ENCODE measurements around the gene PHETA2.

DNA sequence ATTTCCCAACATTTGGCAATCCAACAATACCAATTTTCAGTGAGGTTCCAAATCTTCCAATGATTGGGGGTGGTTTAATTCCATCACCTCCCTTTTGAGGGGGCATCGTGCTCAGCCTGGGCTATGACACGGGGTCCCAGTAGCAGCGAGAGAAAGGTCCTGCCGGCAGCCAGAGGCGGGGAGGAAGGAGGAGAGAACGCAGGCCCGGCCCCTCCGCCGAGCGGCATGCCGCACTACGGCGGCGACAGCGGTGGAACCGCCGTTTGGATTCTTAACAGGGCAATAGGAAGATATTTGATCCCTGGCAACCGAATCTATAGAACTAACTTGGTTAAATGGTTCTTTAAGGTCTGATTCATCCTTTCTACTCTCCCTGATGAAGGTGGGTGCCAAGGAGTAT lies 34.8 kb downstream of the PHETA2 start:
- TF ChIP-seq, protein P1, sequence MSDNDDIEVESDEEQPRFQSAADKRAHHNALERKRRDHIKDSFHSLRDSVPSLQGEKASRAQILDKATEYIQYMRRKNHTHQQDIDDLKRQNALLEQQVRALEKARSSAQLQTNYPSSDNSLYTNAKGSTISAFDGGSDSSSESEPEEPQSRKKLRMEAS (IDR thresholded peaks at IDR 0.05) = no peak
- TF ChIP-seq, protein P2, sequence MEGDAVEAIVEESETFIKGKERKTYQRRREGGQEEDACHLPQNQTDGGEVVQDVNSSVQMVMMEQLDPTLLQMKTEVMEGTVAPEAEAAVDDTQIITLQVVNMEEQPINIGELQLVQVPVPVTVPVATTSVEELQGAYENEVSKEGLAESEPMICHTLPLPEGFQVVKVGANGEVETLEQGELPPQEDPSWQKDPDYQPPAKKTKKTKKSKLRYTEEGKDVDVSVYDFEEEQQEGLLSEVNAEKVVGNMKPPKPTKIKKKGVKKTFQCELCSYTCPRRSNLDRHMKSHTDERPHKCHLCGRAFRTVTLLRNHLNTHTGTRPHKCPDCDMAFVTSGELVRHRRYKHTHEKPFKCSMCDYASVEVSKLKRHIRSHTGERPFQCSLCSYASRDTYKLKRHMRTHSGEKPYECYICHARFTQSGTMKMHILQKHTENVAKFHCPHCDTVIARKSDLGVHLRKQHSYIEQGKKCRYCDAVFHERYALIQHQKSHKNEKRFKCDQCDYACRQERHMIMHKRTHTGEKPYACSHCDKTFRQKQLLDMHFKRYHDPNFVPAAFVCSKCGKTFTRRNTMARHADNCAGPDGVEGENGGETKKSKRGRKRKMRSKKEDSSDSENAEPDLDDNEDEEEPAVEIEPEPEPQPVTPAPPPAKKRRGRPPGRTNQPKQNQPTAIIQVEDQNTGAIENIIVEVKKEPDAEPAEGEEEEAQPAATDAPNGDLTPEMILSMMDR (IDR thresholded peaks at IDR 0.05) = no peak
- TF ChIP-seq HDAC2 (IDR thresholded peaks at IDR 0.05) = no peak
- TF ChIP-seq RCOR1 (IDR thresholded peaks at IDR 0.05; ENCODE audit: low read depth, low read length) = no peak
- TF ChIP-seq RFX5 (IDR thresholded peaks at IDR 0.05) = no peak
- TF ChIP-seq, protein P3, sequence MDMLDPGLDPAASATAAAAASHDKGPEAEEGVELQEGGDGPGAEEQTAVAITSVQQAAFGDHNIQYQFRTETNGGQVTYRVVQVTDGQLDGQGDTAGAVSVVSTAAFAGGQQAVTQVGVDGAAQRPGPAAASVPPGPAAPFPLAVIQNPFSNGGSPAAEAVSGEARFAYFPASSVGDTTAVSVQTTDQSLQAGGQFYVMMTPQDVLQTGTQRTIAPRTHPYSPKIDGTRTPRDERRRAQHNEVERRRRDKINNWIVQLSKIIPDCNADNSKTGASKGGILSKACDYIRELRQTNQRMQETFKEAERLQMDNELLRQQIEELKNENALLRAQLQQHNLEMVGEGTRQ (IDR thresholded peaks at IDR 0.05) = no peak
- TF ChIP-seq, protein P4, sequence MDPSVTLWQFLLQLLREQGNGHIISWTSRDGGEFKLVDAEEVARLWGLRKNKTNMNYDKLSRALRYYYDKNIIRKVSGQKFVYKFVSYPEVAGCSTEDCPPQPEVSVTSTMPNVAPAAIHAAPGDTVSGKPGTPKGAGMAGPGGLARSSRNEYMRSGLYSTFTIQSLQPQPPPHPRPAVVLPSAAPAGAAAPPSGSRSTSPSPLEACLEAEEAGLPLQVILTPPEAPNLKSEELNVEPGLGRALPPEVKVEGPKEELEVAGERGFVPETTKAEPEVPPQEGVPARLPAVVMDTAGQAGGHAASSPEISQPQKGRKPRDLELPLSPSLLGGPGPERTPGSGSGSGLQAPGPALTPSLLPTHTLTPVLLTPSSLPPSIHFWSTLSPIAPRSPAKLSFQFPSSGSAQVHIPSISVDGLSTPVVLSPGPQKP (IDR thresholded peaks at IDR 0.05; ENCODE audit: low read depth, low read length) = no peak
- no peak for TF ChIP-seq EP300 (IDR thresholded peaks at IDR 0.05)
